GM21576 (cell line): ENCODE measurements around the gene ARHGEF2.

Source experiments
- ATAC-seq: cut with Tn5 transposase; IDR thresholded peaks from one replicate; pipeline ENCODE4 v1.9.1; 2021; ENCODE audit warnings: mild to moderate bottlenecking, moderate library complexity; ENCODE audit not compliant: unreplicated experiment

Gene ARHGEF2

DNA sequence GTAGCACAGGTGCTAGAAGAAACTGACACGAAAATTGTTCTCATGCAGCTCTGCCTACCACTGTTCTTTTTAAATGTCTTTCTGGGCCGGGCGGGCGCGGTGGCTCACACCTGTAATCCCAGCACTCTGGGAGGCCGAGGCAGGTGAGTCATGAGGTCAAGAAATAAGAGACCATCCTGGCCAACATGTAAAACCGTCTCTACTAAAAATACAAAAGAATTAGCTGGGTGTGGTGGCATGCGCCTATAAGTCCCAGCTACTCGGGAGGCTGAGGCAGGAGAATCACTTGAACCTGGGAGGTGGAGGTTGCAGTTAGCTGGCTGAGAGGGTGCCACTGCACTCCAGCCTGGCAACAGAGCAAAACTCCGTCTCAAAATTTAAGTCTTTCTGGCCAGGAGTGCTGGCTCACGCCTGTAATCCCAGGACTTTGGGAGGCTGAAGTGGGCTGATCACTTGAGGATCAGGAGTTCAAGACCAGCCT lies 66.3 kb downstream of the ARHGEF2 start:
- no peak for ATAC-seq

DNA sequence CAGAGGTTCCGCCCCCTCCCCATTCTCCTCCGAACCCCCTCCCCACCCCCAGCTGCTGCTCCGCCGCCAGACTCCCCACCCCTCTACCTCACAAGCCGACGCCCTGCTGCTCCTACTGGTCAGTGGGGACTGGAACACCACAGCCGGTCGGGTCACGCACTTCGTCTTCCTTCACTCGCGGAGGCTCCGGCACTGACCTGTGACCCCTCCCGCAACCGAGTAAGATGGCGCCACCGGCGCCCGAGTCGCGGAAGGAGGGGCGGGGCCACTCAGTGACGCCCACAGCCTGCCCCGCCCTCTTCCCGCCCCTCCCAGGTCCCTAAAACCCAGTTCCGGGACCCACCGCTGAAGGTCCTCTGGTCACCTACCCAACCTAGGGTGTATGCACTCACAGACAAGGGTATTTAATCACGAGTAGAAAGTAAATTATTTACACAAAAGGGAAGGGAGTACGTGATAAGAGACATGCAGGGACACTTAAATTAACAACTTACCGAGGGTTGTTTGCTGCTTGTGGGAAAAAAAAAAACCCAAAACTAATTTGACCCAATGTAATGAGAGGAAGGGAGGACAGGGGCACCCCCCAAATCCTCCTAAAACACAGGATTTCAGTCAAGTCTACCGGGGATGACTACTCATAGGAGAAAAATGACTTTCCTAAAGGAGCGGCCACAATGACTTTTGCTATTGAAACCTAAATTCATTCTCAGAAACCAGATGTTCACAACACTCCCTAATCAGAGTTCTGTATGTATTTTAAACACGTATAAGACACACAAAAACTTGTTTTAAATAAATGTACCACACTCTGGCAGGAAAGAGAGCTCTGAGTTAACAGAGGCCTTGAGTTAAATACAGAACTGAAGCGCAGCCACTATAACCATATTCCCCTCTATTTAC lies 66.9 kb downstream of the ARHGEF2 start, which contains the start of gene RIT1:
Gene RIT1 (minus strand): TSS at position 194 of the 900 bp plus-strand sequence. CDS start 588 bp downstream, outside the sequence.
- ATAC-seq: peak; percentile 78

DNA sequence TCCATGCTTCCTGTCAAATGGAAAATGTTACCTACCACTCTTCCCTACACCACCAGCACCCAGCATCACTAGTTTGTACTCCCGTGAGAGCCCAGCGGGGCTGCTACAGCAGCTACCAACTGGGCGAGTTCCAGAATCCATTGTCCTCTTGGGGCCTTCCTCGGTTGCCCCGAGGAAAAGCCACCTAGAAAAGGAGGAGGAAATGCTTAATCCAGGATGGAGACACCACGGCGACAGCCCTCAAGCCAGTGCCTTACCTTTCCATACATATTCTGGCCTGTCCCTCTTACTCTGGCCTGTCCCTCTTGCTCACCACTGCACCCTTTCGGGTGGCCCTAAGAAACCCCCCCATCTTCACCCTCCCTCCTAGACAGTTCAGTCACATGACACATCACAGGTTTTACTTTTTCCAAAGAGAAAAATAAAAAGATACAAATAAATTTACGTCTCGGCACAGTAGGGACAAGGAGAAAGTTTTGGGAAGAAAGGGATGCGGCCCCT lies 67.7 kb downstream of the ARHGEF2 start:
- ATAC-seq: no peak

DNA sequence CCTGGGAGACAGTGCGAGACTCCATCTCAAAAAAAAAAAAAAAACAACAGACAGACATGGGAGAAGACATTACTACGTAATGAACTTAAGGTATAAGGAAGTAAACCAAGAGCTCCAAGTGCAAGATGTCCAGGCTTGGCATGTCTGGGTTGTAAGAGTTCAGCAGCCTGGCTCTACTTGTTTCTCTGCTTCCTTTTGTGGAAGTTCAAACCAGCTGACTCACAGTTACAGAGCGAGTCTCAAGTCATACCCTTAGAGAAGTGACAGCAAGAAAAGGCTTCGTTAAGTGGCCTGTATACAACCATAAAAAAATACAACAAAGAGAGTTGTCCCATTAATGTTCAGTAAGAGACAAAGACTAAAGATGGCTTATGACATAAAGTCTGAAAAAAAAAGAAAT lies 68.5 kb downstream of the ARHGEF2 start:
- ATAC-seq: no peak

DNA sequence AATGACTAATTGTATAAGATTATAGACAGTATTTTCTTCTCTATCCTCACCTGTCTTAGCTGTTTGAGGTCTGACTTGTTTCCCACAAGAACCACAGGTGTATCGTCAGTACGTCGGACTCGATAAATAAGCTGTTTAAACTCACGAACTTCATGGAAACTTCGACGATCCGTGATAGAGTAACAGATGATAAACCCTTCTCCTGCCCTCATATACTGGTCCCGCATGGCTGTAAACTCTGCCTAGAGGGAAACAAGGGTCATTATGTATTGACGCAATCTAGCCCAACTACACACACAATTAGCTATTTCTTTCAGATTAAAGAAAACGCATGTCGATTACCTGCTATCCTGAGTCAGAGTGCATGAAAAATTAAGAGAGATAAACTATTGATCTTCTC lies 74.1 kb downstream of the ARHGEF2 start:
- ATAC-seq: no peak

DNA sequence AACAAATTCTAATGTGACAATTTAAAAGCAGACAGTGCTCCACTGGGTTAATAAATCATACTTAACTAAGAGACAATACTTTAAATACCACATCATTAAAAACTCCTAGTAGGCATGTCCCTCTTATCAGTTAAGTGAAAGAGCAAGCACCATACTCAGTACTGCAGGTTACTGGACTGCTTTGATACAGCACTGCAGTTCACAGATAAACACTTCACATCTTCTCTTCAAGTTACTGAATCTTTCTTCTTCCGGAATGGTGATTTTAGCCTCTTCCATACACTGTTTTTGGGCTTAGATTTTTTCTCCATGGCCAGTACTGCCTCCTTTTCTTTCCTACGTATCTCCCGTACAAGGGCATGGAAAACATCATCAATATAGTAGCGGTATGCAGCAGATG lies 78.2 kb downstream of the ARHGEF2 start:
- ATAC-seq: no peak

DNA sequence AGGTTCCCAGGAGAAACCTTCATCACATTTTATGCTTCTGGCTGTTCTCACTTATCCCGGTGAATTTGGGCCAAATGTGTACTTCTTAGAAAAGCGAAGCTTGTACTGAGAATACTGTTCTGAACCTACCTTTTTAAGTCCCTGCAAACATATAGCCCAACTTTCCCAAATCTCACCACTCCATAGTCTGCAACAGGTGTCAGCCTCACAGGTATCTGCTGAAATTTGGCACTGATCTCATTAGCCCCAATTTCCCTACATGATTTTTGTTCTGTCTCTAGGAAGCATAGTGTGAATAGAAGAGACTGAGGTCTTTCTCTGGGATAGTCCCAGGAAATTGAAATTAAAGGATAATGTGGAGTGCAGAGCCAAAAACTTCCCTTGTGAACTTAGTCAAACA lies 78.7 kb downstream of the ARHGEF2 start:
- ATAC-seq: no peak

DNA sequence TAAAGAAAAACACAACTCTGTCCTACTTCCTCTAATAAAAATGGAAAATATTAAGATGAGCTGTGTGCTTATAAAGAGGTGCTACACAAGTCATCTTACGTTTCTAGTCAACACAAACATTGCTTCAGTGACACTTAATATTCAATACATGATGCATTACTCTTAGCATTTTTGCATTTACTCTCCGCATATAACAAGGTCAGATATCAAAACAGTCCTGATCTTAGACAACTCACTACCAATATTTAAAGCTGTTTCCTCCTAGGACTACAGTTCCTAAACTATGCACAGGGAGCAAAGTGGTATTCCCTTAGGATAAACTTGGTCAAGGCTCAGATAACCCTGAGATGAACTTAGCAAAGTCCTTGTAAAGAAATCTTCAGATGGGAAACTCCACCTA lies 79.5 kb downstream of the ARHGEF2 start:
- no peak for ATAC-seq

DNA sequence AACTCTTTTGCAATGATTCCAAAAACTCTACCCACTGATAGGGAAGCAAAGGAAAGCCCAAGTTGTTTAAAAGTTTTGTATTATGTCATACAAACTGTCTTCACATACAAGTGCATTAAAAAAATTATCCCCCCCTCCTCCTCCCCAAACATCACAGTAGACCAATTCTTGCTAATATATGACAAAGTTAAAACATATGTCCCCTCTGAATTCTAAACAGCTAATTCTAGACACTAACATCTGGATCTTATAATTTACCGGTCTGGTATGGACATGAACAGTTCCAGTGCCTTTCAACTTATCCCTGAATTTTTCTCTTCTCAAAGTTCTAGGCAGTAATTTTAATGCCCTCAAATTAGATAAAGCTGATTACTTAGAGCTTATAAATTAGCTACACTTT lies 80.6 kb downstream of the ARHGEF2 start:
- no peak for ATAC-seq
